ENCODE results near the gene XXYLT1. TPM values are rescaled to one million over a fixed set of nuclear protein-coding genes. Genes with fewer than 3 reads are reported as not detected.

The XXYLT1 gene
- total RNA-seq, 1 experiment from 2014 or later, result 10.9 TPM

- Histone ChIP-seq H3K9me2 (ENCODE audit: insufficient read depth) (no peaks in the 10 kb centered on the region), H3K4me3 (replicated peaks in 1 of 2; ENCODE audit: low read depth in 1 of 2, low read length in 2 of 2) (no peak overlapping the region), H4K20me1 (ENCODE audit: insufficient read depth) (no peaks in the 10 kb centered on the region), H3K9me3 (ENCODE audit: control insufficient read depth in 1 of 2, insufficient read depth in 1 of 2, low read depth in 1 of 2, low read length in 2 of 2) (no peaks in the 10 kb centered on the region), H3K4me1 (ENCODE audit: control insufficient read depth in 1 of 2, insufficient read depth in 2 of 2, low read length in 2 of 2) (peaks cover 5 to 45% of the 10 kb centered on the region in 2 experiments; a peak in 3 of 4 replicates), H3K27ac (ENCODE audit: low read depth, low read length) (no peak overlapping the region), H3K79me2 (ENCODE audit: insufficient read depth, low read length) (0 out of 2 replicates have a peak, but pooled peaks cover 5% of the 10 kb centered on the region), H3K36me3 (ENCODE audit: control insufficient read depth in 1 of 2, insufficient read depth in 2 of 2, low read length in 2 of 2) (no peaks in the 10 kb centered on the region), H2AFZ (ENCODE audit: low read depth, low read length, poor library complexity, severe bottlenecking) (no peak overlapping the region), H3K9ac (ENCODE audit: low read length) (no peak overlapping the region), H3K27me3 (ENCODE audit: insufficient read depth, low read length) (no peaks in the 10 kb centered on the region), H3K4me2 (ENCODE audit: low read length) (no peak overlapping the region)
- intact Hi-C loops (cut with micrococcal nuclease), result no loop called here
- BruUV-seq (replicated peaks), result no TSS peak
- no peak for DNase-seq (ENCODE audit: low read depth, low spot score)
- ChIA-PET RAD21 (ENCODE audit: low non-redundant PET in 1 of 2, low total read pairs in 2 of 2, uncharacterized antibody in 2 of 2, unreplicated experiment in 2 of 2) (no interaction called here), CTCF (no interaction called here), POLR2A (no interaction called here)
- ATAC-seq, result no peak
- TF ChIP-seq JUND (IDR thresholded peaks at IDR 0.05), result no peak
- no peak for TF ChIP-seq ZBTB33 (IDR thresholded peaks at IDR 0.05; ENCODE audit: extremely low read depth, insufficient replicate concordance, low read length)
- no peak for TF ChIP-seq SRF (IDR thresholded peaks at IDR 0.05; ENCODE audit: low read depth)
- no peak for TF ChIP-seq POLR2A (IDR thresholded peaks at IDR 0.05; ENCODE audit: borderline replicate concordance, extremely low read depth, insufficient read depth, insufficient read length)
- no peak for TF ChIP-seq ZFX (IDR thresholded peaks at IDR 0.05)
- no peak for TF ChIP-seq ZNF274 (IDR thresholded peaks at IDR 0.05; ENCODE audit: low read depth, low read length)
- no peak for TF ChIP-seq SIN3A (IDR thresholded peaks at IDR 0.05; ENCODE audit: low read depth)
- no peak for TF ChIP-seq EZH2 (IDR thresholded peaks at IDR 0.05)
- TF ChIP-seq SP1 (IDR thresholded peaks at IDR 0.05; ENCODE audit: low read depth), result no peak
- TF ChIP-seq TCF7L2 (IDR thresholded peaks at IDR 0.05; ENCODE audit: borderline replicate concordance, extremely low read depth, insufficient read depth, insufficient read length), result no peak
- TF ChIP-seq ATF3 (IDR thresholded peaks at IDR 0.05), result no peak
- TF ChIP-seq RAD21 (IDR thresholded peaks at IDR 0.05; ENCODE audit: low read depth), result no peak
- no peak for TF ChIP-seq CEBPB (IDR thresholded peaks at IDR 0.05; ENCODE audit: low read depth)
- no peak for TF ChIP-seq EZH2phosphoT487 (IDR thresholded peaks at IDR 0.05; ENCODE audit: borderline replicate concordance)
- TF ChIP-seq CBX3 (IDR thresholded peaks at IDR 0.05; ENCODE audit: low read depth), result no peak
These were observed 70.7 kb downstream of the XXYLT1 start for GRCh38 chr3:195200010-195200822.

Data from HCT116 (cell line).